ENCODE results near the gene RICTOR.

DNA sequence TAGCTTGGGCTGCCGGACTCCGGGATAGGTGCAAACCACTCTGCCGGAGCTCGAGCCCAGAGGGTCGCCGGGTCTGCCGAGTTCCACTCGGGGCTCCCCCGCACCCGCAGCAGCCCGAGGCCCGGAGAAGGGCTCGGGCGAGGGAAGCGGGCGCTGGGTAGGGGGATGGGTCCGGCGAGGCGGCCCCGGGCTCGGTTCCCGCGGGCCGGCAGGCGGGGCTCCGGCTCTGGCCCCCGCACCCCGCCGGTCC lies 507 bp downstream of the RICTOR start:
- TF ChIP-seq, protein P1, sequence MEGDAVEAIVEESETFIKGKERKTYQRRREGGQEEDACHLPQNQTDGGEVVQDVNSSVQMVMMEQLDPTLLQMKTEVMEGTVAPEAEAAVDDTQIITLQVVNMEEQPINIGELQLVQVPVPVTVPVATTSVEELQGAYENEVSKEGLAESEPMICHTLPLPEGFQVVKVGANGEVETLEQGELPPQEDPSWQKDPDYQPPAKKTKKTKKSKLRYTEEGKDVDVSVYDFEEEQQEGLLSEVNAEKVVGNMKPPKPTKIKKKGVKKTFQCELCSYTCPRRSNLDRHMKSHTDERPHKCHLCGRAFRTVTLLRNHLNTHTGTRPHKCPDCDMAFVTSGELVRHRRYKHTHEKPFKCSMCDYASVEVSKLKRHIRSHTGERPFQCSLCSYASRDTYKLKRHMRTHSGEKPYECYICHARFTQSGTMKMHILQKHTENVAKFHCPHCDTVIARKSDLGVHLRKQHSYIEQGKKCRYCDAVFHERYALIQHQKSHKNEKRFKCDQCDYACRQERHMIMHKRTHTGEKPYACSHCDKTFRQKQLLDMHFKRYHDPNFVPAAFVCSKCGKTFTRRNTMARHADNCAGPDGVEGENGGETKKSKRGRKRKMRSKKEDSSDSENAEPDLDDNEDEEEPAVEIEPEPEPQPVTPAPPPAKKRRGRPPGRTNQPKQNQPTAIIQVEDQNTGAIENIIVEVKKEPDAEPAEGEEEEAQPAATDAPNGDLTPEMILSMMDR (IDR thresholded peaks at IDR 0.05): no peak
- TF ChIP-seq EZH2 (IDR thresholded peaks at IDR 0.05): no peak

All from neural progenitor cell (in vitro differentiated cells).